ENCODE results near the gene SPG7.

Gene SPG7

DNA sequence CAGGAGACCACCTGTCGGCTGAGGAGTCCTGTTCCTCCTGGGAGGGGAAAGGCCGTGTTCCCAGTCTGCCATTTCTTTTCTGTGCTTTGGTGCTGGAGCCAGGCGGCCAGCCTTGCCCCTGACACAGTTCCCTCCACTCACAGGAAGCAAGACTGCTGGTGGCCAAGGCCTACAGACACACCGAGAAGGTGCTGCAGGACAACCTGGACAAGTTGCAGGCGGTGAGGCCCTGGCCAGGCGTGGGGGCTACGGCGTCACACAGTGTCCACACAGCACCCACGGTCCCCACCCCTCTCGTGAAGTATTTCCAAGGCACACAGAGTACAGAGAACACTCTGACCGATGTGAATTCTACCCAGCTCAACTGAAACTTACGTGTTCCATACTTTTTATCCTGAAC lies 46.1 kb downstream of the SPG7 start:
- no peaks in the 10 kb centered on the region for H3K27me3 ChIP-seq (ENCODE audit: insufficient read depth, poor library complexity, severe bottlenecking)
- DNase-seq (ENCODE audit: low read depth in 1 of 2, low spot score in 1 of 2) = no peak
- TF ChIP-seq, protein P1, sequence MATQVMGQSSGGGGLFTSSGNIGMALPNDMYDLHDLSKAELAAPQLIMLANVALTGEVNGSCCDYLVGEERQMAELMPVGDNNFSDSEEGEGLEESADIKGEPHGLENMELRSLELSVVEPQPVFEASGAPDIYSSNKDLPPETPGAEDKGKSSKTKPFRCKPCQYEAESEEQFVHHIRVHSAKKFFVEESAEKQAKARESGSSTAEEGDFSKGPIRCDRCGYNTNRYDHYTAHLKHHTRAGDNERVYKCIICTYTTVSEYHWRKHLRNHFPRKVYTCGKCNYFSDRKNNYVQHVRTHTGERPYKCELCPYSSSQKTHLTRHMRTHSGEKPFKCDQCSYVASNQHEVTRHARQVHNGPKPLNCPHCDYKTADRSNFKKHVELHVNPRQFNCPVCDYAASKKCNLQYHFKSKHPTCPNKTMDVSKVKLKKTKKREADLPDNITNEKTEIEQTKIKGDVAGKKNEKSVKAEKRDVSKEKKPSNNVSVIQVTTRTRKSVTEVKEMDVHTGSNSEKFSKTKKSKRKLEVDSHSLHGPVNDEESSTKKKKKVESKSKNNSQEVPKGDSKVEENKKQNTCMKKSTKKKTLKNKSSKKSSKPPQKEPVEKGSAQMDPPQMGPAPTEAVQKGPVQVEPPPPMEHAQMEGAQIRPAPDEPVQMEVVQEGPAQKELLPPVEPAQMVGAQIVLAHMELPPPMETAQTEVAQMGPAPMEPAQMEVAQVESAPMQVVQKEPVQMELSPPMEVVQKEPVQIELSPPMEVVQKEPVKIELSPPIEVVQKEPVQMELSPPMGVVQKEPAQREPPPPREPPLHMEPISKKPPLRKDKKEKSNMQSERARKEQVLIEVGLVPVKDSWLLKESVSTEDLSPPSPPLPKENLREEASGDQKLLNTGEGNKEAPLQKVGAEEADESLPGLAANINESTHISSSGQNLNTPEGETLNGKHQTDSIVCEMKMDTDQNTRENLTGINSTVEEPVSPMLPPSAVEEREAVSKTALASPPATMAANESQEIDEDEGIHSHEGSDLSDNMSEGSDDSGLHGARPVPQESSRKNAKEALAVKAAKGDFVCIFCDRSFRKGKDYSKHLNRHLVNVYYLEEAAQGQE (IDR thresholded peaks at IDR 0.05; ENCODE audit: insufficient replicate concordance, low read depth) = no peak
- TF ChIP-seq SPI1 (IDR thresholded peaks at IDR 0.05; ENCODE audit: borderline replicate concordance, low read depth) (no peak), POLR2AphosphoS5 (IDR thresholded peaks at IDR 0.05; ENCODE audit: low read depth) (no peak), GABPA (IDR thresholded peaks at IDR 0.05; ENCODE audit: low read depth) (no peak)
- TF ChIP-seq, protein P2, sequence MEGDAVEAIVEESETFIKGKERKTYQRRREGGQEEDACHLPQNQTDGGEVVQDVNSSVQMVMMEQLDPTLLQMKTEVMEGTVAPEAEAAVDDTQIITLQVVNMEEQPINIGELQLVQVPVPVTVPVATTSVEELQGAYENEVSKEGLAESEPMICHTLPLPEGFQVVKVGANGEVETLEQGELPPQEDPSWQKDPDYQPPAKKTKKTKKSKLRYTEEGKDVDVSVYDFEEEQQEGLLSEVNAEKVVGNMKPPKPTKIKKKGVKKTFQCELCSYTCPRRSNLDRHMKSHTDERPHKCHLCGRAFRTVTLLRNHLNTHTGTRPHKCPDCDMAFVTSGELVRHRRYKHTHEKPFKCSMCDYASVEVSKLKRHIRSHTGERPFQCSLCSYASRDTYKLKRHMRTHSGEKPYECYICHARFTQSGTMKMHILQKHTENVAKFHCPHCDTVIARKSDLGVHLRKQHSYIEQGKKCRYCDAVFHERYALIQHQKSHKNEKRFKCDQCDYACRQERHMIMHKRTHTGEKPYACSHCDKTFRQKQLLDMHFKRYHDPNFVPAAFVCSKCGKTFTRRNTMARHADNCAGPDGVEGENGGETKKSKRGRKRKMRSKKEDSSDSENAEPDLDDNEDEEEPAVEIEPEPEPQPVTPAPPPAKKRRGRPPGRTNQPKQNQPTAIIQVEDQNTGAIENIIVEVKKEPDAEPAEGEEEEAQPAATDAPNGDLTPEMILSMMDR (IDR thresholded peaks at IDR 0.05; ENCODE audit: insufficient read depth, low read length) = no peak
- no peak overlapping the region for H3K4me3 ChIP-seq (replicated peaks; ENCODE audit: insufficient read depth, low read length)
- no peak overlapping the region for H3K27ac ChIP-seq (replicated peaks)

DNA sequence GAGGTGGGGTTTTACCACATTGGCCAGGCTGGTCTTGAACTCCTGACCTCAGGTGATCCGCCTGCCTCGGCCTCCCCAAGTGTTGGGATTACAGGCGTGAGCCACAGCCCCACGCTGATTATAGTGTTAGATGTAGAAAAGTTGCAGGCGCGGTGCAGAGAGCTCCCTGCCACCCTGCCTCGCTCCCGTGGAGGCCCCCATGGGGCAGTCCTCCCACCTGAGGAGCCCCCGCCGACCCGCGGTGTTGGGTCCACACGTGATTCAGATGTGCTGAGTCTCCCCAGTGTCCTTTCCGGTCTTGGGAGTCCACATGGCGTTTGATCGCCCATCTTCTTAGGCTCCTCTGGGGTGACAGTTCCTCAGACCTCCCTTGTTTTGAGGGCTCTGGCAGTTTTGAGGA lies 47.1 kb downstream of the SPG7 start:
- H3K27ac ChIP-seq (replicated peaks) = no peak overlapping the region
- H3K27me3 ChIP-seq (ENCODE audit: insufficient read depth, poor library complexity, severe bottlenecking) = no peaks in the 10 kb centered on the region
- no peak overlapping the region for H3K4me3 ChIP-seq (replicated peaks; ENCODE audit: insufficient read depth, low read length)
- DNase-seq (ENCODE audit: low read depth in 1 of 2, low spot score in 1 of 2) = no peak
- no peak for TF ChIP-seq GABPA (IDR thresholded peaks at IDR 0.05; ENCODE audit: low read depth)
- TF ChIP-seq POLR2AphosphoS5 (IDR thresholded peaks at IDR 0.05; ENCODE audit: low read depth) = no peak
- TF ChIP-seq, protein P2 (IDR thresholded peaks at IDR 0.05; ENCODE audit: insufficient read depth, low read length) = no peak
- TF ChIP-seq, protein P1 (IDR thresholded peaks at IDR 0.05; ENCODE audit: insufficient replicate concordance, low read depth) = no peak

DNA sequence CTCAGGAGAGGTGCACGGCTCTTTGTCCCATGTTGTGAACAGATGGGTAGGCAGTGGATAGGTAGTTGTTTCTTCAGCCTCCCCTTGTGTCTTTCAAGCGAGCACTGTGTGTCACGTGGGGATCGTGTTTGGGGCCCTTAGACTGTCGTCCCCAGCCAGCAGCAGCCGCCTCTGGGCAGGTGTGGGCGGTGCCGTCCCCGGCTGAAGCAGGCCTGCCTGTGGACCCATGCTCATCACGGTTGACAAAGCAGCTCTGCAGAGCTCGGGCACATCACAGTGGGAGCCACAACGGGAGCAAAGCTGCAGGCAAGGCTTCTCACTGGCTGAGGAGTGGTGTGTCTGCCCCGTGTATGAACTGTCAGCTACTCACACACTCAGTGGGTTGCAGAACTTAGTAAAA lies 47.6 kb downstream of the SPG7 start:
- H3K27me3 ChIP-seq (ENCODE audit: insufficient read depth, poor library complexity, severe bottlenecking) = no peaks in the 10 kb centered on the region
- no peak for DNase-seq (ENCODE audit: low read depth in 1 of 2, low spot score in 1 of 2)
- H3K27ac ChIP-seq (replicated peaks) = no peak overlapping the region
- TF ChIP-seq, protein P1 (IDR thresholded peaks at IDR 0.05; ENCODE audit: insufficient replicate concordance, low read depth) = no peak
- TF ChIP-seq GABPA (IDR thresholded peaks at IDR 0.05; ENCODE audit: low read depth) = no peak
- no peak overlapping the region for H3K4me3 ChIP-seq (replicated peaks; ENCODE audit: insufficient read depth, low read length)

Data from HL-60 (cell line).